GM23338 (cell line): ENCODE data around the gene GNG7.
A peak's percentile ranks its signal among the peaks of the same experiment; 100 is the strongest.

Experiments used
- CREB1 ChIP-seq: fragments of 250-450 bp; sonication (Bioruptor Pico); IDR thresholded peaks from 2 replicates; pipeline ENCODE4 v1.5.0; 2020; ENCODE audit warnings: low read depth, mild to moderate bottlenecking, moderate library complexity
- EZH2 ChIP-seq: fragments of 200-600 bp; sonication (generic); IDR thresholded peaks from one replicate; pipeline ENCODE4 v1.8.0; 2017; ENCODE audit warnings: antibody characterized with exemption, mild to moderate bottlenecking, low read depth; ENCODE audit not compliant: unreplicated experiment
- EZH2phosphoT487 ChIP-seq: fragments of 200-600 bp; sonication (generic); IDR thresholded peaks from one replicate; pipeline ENCODE4 v1.8.1; 2018; ENCODE audit warnings: antibody characterized with exemption; ENCODE audit not compliant: unreplicated experiment
- JUNB ChIP-seq: IDR thresholded peaks from one replicate; pipeline ENCODE4 v1.6.1; 2016; ENCODE audit warnings: antibody characterized with exemption; ENCODE audit not compliant: unreplicated experiment
- POLR2AphosphoS5 ChIP-seq: IDR thresholded peaks from 2 replicates; pipeline ENCODE4 v1.6.1; 2016; ENCODE audit warnings: antibody characterized with exemption, low read depth
- TF ChIP-seq, protein P1 (sequence below), 2 experiments: fragments of 200-600 bp in 1 of 2; sonication (generic) in 1 of 2; conservative IDR thresholded peaks; 2 replicates each; pipeline versions ENCODE4 v1.5.1 to v1.6.1; 2016 to 2017; ENCODE audit warnings: antibody characterized with exemption in 2 of 2, low read depth in 2 of 2, mild to moderate bottlenecking in 2 of 2, moderate library complexity in 1 of 2
- TF ChIP-seq, protein P2 (sequence below): IDR thresholded peaks from one replicate; pipeline ENCODE4 v1.6.1; 2018; ENCODE audit warnings: antibody characterized with exemption; ENCODE audit not compliant: unreplicated experiment

DNA sequence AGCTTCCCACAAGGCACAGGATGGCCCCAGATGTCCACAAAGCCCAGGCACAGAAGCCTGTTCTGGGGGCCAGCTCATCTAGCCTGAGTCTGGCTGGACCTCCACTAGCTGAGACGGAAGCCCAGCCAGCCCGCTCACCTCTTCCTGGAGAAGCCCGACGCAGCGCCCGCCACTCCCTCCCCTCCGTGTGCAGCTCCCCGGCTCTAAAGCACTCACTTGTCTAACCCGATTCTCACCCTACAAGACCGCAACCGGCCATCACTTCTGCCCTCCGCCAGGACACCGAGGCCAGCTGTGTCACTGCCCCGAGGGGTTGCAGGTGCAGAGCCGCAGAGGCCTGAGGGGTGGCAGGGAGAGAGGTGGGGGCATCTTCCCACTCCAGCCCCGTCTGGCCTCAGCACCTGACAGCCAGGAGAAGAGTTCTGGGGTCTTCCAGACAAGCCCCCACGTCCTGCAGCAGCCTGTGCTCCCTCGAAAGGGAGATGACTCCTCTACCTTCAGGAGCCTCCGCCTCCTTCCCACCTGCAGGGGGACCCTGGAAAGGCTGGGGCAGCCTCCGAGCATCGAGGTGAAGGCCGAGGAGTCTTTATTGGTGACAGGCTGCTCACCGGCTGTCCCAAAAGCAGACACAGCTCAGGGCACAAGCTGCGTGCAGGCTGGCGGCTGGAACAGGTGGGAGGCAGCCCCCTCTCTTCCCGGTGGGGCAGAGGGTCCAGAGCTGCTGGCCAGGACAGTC is 24.6 kb upstream of the GNG7 start:
- no peak for TF ChIP-seq EZH2phosphoT487
- TF ChIP-seq, protein P1, sequence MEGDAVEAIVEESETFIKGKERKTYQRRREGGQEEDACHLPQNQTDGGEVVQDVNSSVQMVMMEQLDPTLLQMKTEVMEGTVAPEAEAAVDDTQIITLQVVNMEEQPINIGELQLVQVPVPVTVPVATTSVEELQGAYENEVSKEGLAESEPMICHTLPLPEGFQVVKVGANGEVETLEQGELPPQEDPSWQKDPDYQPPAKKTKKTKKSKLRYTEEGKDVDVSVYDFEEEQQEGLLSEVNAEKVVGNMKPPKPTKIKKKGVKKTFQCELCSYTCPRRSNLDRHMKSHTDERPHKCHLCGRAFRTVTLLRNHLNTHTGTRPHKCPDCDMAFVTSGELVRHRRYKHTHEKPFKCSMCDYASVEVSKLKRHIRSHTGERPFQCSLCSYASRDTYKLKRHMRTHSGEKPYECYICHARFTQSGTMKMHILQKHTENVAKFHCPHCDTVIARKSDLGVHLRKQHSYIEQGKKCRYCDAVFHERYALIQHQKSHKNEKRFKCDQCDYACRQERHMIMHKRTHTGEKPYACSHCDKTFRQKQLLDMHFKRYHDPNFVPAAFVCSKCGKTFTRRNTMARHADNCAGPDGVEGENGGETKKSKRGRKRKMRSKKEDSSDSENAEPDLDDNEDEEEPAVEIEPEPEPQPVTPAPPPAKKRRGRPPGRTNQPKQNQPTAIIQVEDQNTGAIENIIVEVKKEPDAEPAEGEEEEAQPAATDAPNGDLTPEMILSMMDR (conservative IDR thresholded peaks at IDR 0.05; ENCODE audit: low read depth in 2 of 2), result peak; percentile 24 to 26; a peak in 2 of 4 replicates
- TF ChIP-seq EZH2, result no peak
- TF ChIP-seq POLR2AphosphoS5, result no peak
- TF ChIP-seq, protein P2, sequence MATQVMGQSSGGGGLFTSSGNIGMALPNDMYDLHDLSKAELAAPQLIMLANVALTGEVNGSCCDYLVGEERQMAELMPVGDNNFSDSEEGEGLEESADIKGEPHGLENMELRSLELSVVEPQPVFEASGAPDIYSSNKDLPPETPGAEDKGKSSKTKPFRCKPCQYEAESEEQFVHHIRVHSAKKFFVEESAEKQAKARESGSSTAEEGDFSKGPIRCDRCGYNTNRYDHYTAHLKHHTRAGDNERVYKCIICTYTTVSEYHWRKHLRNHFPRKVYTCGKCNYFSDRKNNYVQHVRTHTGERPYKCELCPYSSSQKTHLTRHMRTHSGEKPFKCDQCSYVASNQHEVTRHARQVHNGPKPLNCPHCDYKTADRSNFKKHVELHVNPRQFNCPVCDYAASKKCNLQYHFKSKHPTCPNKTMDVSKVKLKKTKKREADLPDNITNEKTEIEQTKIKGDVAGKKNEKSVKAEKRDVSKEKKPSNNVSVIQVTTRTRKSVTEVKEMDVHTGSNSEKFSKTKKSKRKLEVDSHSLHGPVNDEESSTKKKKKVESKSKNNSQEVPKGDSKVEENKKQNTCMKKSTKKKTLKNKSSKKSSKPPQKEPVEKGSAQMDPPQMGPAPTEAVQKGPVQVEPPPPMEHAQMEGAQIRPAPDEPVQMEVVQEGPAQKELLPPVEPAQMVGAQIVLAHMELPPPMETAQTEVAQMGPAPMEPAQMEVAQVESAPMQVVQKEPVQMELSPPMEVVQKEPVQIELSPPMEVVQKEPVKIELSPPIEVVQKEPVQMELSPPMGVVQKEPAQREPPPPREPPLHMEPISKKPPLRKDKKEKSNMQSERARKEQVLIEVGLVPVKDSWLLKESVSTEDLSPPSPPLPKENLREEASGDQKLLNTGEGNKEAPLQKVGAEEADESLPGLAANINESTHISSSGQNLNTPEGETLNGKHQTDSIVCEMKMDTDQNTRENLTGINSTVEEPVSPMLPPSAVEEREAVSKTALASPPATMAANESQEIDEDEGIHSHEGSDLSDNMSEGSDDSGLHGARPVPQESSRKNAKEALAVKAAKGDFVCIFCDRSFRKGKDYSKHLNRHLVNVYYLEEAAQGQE, result no peak
- TF ChIP-seq JUNB, result no peak
- TF ChIP-seq CREB1, result no peak
